Type B pancreatic cell (in vitro differentiated cells): Measurements from ENCODE around the gene MTR. TPM values are rescaled to one million over a fixed set of nuclear protein-coding genes. Genes with fewer than 3 reads are reported as not detected.

Experiments
- DNase-seq: peaks from one replicate; pipeline ENCODE4 v3.0.0; 2021; ENCODE audit warnings: mixed read lengths; ENCODE audit not compliant: unreplicated experiment; ENCODE audit errors: extremely low spot score
- H3K27ac Mint-ChIP-seq: 2 replicates; pipeline ENCODE4 v1.8.0; 2021; ENCODE audit warnings: mild to moderate bottlenecking, mixed read lengths
- H3K27me3 Mint-ChIP-seq: 2 replicates; pipeline ENCODE4 v1.8.0; 2021; ENCODE audit warnings: mixed read lengths
- H3K36me3 Mint-ChIP-seq: 2 replicates; pipeline ENCODE4 v1.8.0; 2021; ENCODE audit warnings: mixed read lengths
- H3K4me1 Mint-ChIP-seq: one replicate; pipeline ENCODE4 v1.8.0; 2021; ENCODE audit warnings: mixed read lengths; ENCODE audit not compliant: unreplicated experiment
- H3K4me3 Mint-ChIP-seq: 2 replicates; pipeline ENCODE4 v1.8.0; 2021; ENCODE audit warnings: mild to moderate bottlenecking, mixed read lengths
- H3K9me3 Mint-ChIP-seq: 2 replicates; pipeline ENCODE4 v1.8.0; 2021; ENCODE audit warnings: mixed read lengths
- total RNA-seq: library from RNA; stranded (reverse); gene quantifications from 2 replicates; pipeline ENCODE4 v1.2.1, GENCODE V29; 2021; ENCODE audit warnings: low replicate concordance
- TF ChIP-seq, protein P1 (sequence below): fragments of 200-600 bp; sonication (generic); conservative IDR thresholded peaks from 2 replicates; pipeline ENCODE4 v1.5.0; 2021; ENCODE audit warnings: antibody characterized with exemption, mild to moderate bottlenecking

Gene MTR
- total RNA-seq, 1 donor from 2014 or later = 44.1 TPM

DNA sequence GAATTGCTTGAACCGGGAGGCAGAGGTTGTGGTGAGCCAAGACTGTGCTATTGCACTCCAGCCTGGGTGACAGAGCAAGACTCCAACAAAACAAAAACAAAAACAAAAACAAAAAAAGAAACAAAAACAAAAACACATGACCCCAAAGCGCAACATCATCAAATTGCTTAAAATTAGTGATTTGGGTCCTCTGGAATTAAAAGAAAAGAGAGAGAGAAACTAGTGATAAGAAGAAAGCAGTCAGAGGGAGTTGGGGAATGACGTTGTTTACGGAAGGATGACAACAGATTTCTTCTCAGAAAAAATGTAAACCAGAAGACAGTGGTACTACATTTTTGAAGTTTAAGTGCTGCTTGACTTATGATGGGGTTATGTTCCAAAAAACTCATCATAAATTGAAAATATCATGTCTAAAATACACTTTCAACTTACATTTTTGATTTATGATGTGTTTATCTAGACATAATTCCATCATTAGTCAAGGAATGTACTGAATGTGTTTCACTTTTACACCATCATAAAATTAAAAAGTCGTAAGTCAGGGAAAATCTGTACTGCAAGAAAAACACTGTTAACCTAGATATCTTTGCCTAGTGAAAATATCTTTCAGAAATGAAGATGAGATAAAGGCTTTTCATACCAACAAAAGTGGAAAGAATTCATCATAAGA lies 121.2 kb downstream of the MTR start:
- Mint-ChIP-seq H3K4me1 (no peaks in the 10 kb centered on the region), H3K27me3 (no peaks in the 10 kb centered on the region), H3K9me3 (peaks cover 5% of the 10 kb centered on the region), H3K4me3 (no peak overlapping the region), H3K36me3 (no peaks in the 10 kb centered on the region), H3K27ac (no peak overlapping the region)
- no peak for DNase-seq
- TF ChIP-seq, protein P1, sequence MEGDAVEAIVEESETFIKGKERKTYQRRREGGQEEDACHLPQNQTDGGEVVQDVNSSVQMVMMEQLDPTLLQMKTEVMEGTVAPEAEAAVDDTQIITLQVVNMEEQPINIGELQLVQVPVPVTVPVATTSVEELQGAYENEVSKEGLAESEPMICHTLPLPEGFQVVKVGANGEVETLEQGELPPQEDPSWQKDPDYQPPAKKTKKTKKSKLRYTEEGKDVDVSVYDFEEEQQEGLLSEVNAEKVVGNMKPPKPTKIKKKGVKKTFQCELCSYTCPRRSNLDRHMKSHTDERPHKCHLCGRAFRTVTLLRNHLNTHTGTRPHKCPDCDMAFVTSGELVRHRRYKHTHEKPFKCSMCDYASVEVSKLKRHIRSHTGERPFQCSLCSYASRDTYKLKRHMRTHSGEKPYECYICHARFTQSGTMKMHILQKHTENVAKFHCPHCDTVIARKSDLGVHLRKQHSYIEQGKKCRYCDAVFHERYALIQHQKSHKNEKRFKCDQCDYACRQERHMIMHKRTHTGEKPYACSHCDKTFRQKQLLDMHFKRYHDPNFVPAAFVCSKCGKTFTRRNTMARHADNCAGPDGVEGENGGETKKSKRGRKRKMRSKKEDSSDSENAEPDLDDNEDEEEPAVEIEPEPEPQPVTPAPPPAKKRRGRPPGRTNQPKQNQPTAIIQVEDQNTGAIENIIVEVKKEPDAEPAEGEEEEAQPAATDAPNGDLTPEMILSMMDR = no peak

DNA sequence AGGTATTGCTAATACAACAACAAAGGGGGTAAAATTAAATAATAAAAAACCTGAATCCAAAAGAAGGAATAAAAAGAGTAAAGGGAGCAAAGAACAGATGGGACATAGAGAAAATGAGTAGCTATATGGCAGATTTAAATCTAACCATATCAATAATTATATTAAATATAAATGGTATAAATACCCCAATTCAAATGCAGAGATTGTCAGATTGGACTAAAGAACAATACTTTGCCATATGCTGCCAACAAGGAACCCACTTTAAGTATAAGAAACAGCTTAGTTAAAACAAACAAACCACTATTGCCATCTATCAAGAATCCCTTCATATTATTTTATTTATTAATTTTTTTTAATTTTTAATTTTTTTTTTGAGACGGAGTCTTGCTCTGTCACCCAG lies 122.4 kb downstream of the MTR start:
- TF ChIP-seq, protein P1 = no peak
- Mint-ChIP-seq H3K4me1 (no peaks in the 10 kb centered on the region), H3K27ac (no peak overlapping the region), H3K27me3 (no peaks in the 10 kb centered on the region), H3K9me3 (peaks cover 5% of the 10 kb centered on the region), H3K4me3 (no peak overlapping the region), H3K36me3 (no peaks in the 10 kb centered on the region)
- DNase-seq = no peak

DNA sequence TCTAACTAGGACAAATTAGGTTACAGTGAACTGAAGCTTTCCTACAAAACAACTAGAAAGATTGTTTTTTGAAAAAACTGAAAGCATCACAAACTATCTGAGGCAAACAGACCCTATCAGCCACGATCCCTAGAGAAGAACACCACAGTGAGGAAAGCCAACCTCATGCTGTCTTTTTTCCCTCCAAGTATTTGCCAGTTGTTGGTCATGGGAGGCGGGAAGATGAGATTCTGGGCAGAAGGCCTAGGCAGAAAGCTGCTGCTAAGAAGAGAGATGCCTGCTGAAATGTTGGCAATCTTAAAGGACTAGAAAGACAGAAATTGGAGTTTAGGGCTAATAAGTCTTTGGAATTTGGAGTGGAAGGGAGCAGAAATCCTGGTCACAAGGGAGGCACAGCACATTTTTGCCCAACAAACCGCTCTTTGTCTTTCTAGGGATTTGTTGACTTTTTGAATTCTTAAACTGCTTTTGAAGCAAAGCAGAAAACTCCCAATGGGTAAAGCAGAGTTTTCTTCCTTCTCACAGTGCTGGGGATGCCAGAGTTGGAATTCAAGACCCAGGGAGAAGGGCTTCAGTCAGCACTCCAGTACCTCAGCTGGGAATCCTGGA lies 125.3 kb downstream of the MTR start:
- H3K27ac Mint-ChIP-seq = no peak overlapping the region
- H3K4me1 Mint-ChIP-seq = no peaks in the 10 kb centered on the region
- no peaks in the 10 kb centered on the region for H3K36me3 Mint-ChIP-seq
- peaks cover under 1% of the 10 kb centered on the region for H3K9me3 Mint-ChIP-seq
- no peak overlapping the region for H3K4me3 Mint-ChIP-seq
- DNase-seq = no peak
- TF ChIP-seq, protein P1 = no peak
- no peaks in the 10 kb centered on the region for H3K27me3 Mint-ChIP-seq

DNA sequence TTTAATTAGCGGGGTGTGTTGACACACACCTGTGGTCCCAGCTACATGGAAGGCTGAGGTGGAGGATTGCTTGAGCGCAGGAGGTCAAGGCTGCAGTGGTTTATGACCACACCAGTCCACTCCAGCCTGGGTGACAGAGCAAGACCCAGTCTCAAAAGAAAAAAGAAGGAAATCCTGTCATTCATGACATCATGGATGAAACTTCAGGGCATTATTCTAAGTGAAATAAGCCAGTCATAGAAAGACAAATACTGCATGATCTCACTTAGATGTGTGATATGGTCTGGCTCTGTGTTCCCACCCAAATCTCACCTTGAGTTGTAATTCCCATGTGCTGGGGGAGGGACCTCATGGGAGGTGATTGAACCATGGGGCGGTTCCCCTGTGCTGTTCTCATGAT lies 126.5 kb downstream of the MTR start:
- no peak overlapping the region for H3K27ac Mint-ChIP-seq
- TF ChIP-seq, protein P1 = no peak
- DNase-seq = no peak
- H3K4me1 Mint-ChIP-seq = no peaks in the 10 kb centered on the region
- H3K27me3 Mint-ChIP-seq = peaks cover 8% of the 10 kb centered on the region
- H3K36me3 Mint-ChIP-seq = no peaks in the 10 kb centered on the region
- no peaks in the 10 kb centered on the region for H3K9me3 Mint-ChIP-seq
- no peak overlapping the region for H3K4me3 Mint-ChIP-seq

DNA sequence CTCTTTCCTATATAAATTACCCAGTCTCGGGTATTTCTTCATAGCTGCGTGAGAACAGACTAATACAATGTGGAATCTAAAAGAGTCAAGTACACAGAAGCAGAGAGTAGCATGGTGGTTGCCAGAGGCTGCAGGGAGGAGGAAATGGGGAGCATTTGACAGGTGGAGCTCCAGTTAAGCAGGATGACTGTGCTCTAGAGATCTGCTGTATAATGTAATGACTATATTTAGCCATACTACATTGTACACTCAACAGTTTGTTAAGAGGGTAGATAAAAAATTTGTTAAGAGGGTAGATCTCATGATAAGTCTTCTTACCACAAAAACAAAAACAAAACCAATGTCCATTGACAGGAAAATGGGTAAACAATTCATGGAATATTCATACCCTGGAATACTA lies 127.1 kb downstream of the MTR start:
- Mint-ChIP-seq H3K9me3 (no peaks in the 10 kb centered on the region), H3K4me1 (no peaks in the 10 kb centered on the region), H3K27me3 (peaks cover 8% of the 10 kb centered on the region), H3K4me3 (no peak overlapping the region), H3K36me3 (no peaks in the 10 kb centered on the region), H3K27ac (no peak overlapping the region)
- no peak for DNase-seq
- TF ChIP-seq, protein P1 = no peak
